Subcutaneous abdominal adipose tissue (tissue), 5 donors: ENCODE data around the gene SLC34A2.

ENCODE experiments used
- H3K27ac ChIP-seq: one replicate; pipeline ENCODE4 v1.7.0; 2013; ENCODE audit warnings: low read depth, mild to moderate bottlenecking, inconsistent platforms, low read length, moderate library complexity
- H3K27me3 ChIP-seq, 5 donors: one replicate each; pipeline ENCODE4 v1.7.0; 2013; ENCODE audit warnings: low read length in 5 of 5, inconsistent platforms in 1 of 5; ENCODE audit not compliant: control insufficient read depth in 5 of 5, insufficient read depth in 4 of 5
- H3K36me3 ChIP-seq, 5 donors: one replicate each; pipeline ENCODE4 v1.7.0; 2013; ENCODE audit warnings: low read length in 5 of 5; ENCODE audit not compliant: control insufficient read depth in 5 of 5, insufficient read depth in 5 of 5
- H3K4me1 ChIP-seq, 5 donors: one replicate each; pipeline ENCODE4 v1.7.0; 2013; ENCODE audit warnings: low read length in 5 of 5, mild to moderate bottlenecking in 3 of 5, moderate library complexity in 1 of 5; ENCODE audit not compliant: control insufficient read depth in 5 of 5, insufficient read depth in 5 of 5
- H3K4me3 ChIP-seq, 5 donors: one replicate each; pipeline ENCODE4 v1.7.0; 2013; ENCODE audit warnings: low read length in 5 of 5, low read depth in 1 of 5
- H3K9ac ChIP-seq, 5 donors: one replicate each; pipeline ENCODE4 v1.7.0; 2013; ENCODE audit warnings: low read length in 5 of 5, mild to moderate bottlenecking in 4 of 5, moderate library complexity in 3 of 5
- H3K9me3 ChIP-seq, 5 donors: one replicate each; pipeline ENCODE4 v1.7.0; 2013; ENCODE audit warnings: low read length in 5 of 5; ENCODE audit not compliant: control insufficient read depth in 5 of 5
- donor health status: healthy.
- donor health status: healthy.
- donor health status: healthy.
- donor health status: healthy.
- donor health status: healthy.

Gene SLC34A2

DNA sequence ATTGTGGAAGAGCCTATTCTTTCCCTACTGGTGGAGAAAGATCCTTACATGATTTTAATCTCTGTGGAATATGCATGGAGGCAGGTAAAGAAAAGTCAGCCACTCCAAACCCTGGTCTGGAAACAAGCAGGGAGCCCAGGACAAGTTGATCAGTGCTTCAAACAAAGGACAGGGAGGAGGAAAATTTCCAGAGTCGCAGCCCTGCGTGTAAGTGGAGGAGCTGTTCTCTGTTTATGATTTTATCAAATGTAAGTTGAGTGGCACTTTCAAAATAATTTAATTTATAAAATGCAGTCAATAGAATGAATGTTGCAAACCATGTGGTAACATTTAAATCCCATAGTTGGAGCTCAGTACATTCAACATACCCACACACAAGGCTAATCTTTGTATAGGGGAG, 57.0 kb downstream of the SLC34A2 start:
- H3K4me3 ChIP-seq: no peak overlapping the region
- H3K9me3 ChIP-seq: no peaks in the 10 kb centered on the region
- no peak overlapping the region for H3K27ac ChIP-seq
- H3K27me3 ChIP-seq: no peaks in the 10 kb centered on the region
- no peak overlapping the region for H3K9ac ChIP-seq
- H3K4me1 ChIP-seq: no peaks in the 10 kb centered on the region
- no peaks in the 10 kb centered on the region for H3K36me3 ChIP-seq

DNA sequence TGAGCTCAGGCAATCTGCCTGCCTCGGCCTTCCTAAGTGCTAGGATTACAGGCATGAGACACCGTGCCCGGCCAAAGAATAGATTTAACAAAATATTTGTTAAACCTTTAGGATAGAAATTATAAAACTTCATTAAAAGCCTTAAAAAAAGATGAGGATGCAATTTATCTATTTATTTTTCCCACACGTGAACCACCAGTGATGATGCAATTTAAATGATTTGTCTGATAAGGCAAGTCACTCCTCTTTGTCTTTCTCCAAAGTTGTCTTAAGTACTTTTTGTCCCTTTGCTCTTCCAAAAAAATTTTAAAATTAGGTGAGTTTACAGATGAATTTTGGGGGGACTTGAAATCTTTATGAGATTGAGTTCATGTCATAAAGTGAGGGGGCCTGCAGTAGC, 58.2 kb downstream of the SLC34A2 start:
- H3K27ac ChIP-seq: no peak overlapping the region
- no peaks in the 10 kb centered on the region for H3K9me3 ChIP-seq
- H3K4me1 ChIP-seq: no peaks in the 10 kb centered on the region
- H3K4me3 ChIP-seq: no peak overlapping the region
- H3K36me3 ChIP-seq: no peaks in the 10 kb centered on the region
- H3K9ac ChIP-seq: no peak overlapping the region
- no peaks in the 10 kb centered on the region for H3K27me3 ChIP-seq

DNA sequence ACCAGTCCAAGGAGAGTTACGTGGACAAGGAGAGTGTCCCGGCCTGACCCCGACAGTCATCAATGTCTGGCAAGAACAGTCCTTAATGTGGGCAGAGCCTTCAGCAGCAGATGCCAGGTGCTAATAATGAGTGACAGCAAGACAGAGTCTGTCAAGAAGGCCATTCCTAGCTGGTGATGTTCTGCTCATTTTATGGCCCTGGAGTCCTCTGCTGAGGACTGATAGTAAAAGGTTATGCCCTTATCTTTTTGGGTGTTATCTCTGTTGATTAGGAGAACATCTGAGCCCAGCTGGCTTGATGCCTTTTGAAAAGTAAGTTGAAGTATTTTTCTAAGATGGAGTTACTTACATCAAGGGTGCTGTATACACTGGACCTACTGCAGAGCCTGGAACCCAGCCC, 67.3 kb downstream of the SLC34A2 start:
- no peaks in the 10 kb centered on the region for H3K4me1 ChIP-seq
- H3K27ac ChIP-seq: no peak overlapping the region
- no peaks in the 10 kb centered on the region for H3K27me3 ChIP-seq
- peaks cover 0 to 2% (median 0%) of the 10 kb centered on the region in 5 donors for H3K9me3 ChIP-seq
- H3K36me3 ChIP-seq: no peaks in the 10 kb centered on the region
- H3K9ac ChIP-seq: no peak overlapping the region
- H3K4me3 ChIP-seq: no peak overlapping the region

DNA sequence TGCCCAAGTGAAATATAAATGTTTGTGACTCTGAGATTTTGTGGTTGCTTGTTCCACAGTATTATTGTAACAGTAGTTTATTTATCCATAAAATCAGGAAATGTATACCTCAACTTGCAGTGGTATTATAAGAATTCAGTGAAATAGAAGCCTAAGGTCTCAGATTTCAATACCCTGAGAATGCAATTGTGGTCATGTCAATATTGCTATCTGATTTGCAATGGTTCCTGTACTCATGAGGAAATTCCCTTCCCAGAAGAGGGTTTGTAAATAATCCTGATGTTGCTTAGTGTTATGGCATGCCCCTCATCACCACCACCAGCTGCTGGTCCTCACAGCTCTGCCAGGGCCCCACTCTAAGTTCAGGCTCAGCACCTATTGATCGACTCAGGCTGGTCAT, 67.8 kb downstream of the SLC34A2 start:
- no peak overlapping the region for H3K4me3 ChIP-seq
- H3K9me3 ChIP-seq: peaks cover 0 to 2% (median 0%) of the 10 kb centered on the region in 5 donors
- no peaks in the 10 kb centered on the region for H3K4me1 ChIP-seq
- no peaks in the 10 kb centered on the region for H3K36me3 ChIP-seq
- H3K27ac ChIP-seq: no peak overlapping the region
- no peak overlapping the region for H3K9ac ChIP-seq
- no peaks in the 10 kb centered on the region for H3K27me3 ChIP-seq

DNA sequence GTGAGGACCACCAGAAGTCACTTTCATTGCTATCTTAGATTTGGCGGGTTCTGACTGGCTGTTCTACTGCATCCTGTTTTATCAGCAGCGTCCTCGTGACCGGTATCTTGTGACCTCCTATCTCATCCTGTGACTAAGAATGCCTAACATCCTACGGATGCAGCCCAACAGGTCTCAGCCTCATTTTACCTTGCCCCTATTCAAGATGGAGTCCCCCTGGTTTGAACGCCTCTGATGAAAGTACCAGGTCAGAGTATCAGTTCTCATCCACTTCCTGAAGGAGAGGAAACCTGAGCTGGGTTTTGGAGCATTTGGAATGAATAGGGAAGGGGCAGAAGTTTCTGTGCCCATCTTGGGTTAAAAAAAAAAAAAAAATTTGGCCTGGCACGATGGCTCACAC, 70.2 kb downstream of the SLC34A2 start:
- Histone ChIP-seq H3K27ac (no peak overlapping the region), H3K4me3 (no peak overlapping the region), H3K9ac (no peak overlapping the region), H3K36me3 (no peaks in the 10 kb centered on the region), H3K27me3 (no peaks in the 10 kb centered on the region), H3K9me3 (peaks cover 0 to 2% (median 0%) of the 10 kb centered on the region in 5 donors), H3K4me1 (no peaks in the 10 kb centered on the region)

DNA sequence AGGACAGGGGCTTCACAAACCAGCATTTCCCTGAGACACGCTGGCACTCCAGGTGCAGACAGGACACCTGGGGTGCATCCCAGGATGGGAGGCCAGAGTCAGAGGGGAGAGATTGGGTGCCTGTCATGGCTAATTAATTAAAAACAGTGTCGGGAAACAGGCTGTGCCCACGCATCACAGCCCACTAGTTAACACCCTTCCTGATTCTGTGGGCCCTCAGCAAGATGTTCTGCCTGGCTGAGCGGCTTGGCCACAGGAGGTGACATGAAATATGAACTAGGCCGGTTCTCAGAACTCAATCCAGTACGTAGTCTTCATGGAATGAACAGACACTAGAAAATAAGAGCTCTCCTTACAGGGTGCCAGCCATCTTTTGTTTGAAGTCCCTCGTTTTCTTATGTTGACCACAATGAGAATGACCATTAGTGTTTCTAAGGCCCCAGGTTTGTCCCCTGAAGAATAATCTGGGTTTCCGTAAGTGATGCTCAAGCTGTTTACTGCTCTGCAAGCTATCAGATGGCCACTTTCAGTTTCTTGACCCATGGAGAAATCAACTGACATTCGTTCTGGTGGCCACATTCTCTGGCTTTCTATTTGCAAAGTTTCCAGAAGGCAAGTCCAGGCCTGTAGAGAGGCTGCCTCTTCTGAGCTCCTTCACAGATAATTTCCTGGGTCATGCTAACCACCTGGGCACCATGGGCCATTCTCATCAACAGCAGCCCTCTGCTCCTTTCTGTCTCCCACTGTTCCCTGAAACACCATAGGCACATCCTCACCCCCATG, 72.3 kb downstream of the SLC34A2 start:
- H3K27me3 ChIP-seq: no peaks in the 10 kb centered on the region
- peaks cover 0 to 2% (median 0%) of the 10 kb centered on the region in 5 donors for H3K9me3 ChIP-seq
- H3K36me3 ChIP-seq: no peaks in the 10 kb centered on the region
- no peak overlapping the region for H3K9ac ChIP-seq
- H3K4me3 ChIP-seq: no peak overlapping the region
- no peaks in the 10 kb centered on the region for H3K4me1 ChIP-seq
- H3K27ac ChIP-seq: no peak overlapping the region
